H1 (cell line): ENCODE measurements around the gene LORICRIN.

Experiments used
- ZNF274 ChIP-seq: IDR thresholded peaks from 2 replicates; pipeline ENCODE4 v1.7.0; 2012; ENCODE audit warnings: low read length, borderline replicate concordance; ENCODE audit errors: extremely low read depth
- TF ChIP-seq, protein P1 (sequence below), 3 experiments: IDR thresholded peaks; 1 replicate in 2 of 3; 2 replicates in 1 of 3; pipeline versions ENCODE4 v1.5.1 to v1.6.1; 2011; ENCODE audit warnings: low read length in 3 of 3, mild to moderate bottlenecking in 3 of 3, inconsistent platforms in 2 of 3, low read depth in 1 of 3, moderate library complexity in 1 of 3; ENCODE audit not compliant: insufficient read depth in 1 of 3; ENCODE audit errors: control extremely low read depth in 1 of 3

GRCh38 chr1:153292185-153292584, 32.7 kb downstream of the LORICRIN start:
- TF ChIP-seq, protein P1, sequence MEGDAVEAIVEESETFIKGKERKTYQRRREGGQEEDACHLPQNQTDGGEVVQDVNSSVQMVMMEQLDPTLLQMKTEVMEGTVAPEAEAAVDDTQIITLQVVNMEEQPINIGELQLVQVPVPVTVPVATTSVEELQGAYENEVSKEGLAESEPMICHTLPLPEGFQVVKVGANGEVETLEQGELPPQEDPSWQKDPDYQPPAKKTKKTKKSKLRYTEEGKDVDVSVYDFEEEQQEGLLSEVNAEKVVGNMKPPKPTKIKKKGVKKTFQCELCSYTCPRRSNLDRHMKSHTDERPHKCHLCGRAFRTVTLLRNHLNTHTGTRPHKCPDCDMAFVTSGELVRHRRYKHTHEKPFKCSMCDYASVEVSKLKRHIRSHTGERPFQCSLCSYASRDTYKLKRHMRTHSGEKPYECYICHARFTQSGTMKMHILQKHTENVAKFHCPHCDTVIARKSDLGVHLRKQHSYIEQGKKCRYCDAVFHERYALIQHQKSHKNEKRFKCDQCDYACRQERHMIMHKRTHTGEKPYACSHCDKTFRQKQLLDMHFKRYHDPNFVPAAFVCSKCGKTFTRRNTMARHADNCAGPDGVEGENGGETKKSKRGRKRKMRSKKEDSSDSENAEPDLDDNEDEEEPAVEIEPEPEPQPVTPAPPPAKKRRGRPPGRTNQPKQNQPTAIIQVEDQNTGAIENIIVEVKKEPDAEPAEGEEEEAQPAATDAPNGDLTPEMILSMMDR (IDR thresholded peaks at IDR 0.05; ENCODE audit: control extremely low read depth in 1 of 3, insufficient read depth in 1 of 3, low read depth in 1 of 3, low read length in 3 of 3), result no peak
- no peak for TF ChIP-seq ZNF274
